SK-N-SH (cell line): ENCODE results near the gene UBAP1L. TPM values are rescaled to one million over a fixed set of nuclear protein-coding genes. Genes with fewer than 3 reads are reported as not detected.
"Not testable (repeated sequence)": the region's sequence is repeated elsewhere in the genome, so short reads cannot be mapped to it uniquely, and the experiment has no call there.

Source experiments
- CTCF ChIA-PET: fragments of 300-600, 350-600 bp; formaldehyde crosslinking; extraction: SDS; loops from one replicate; lab custom pipeline; 2021; lab: Yijun Ruan, JAX
- POLR2A ChIA-PET: fragments of 350-600 bp; sonication (Branson Sonifier 250); formaldehyde crosslinking; extraction: SDS; loops from one replicate; lab custom pipeline; 2020; ENCODE audit warnings: antibody characterized with exemption, inconsistent platforms; lab: Yijun Ruan, JAX
- DNase-seq: peaks from one replicate; pipeline ENCODE4 v3.0.0; 2012
- H2AFZ ChIP-seq: fragments of 200-600 bp; sonication (generic); 2 replicates; pipeline ENCODE4 v1.8.1; 2016; ENCODE audit warnings: antibody characterized with exemption, mild to moderate bottlenecking, low read depth
- H3F3A ChIP-seq: fragments of 200-600 bp; sonication (generic); replicated peaks from 2 replicates; pipeline ENCODE3; 2016; ENCODE audit warnings: antibody characterized with exemption, mild to moderate bottlenecking; ENCODE audit not compliant: insufficient read depth
- H3K27ac ChIP-seq, 2 experiments: fragments of 200-500 bp in 1 of 2; fragments of 200-600 bp in 1 of 2; sonication (Bioruptor generic) in 1 of 2; sonication (generic), shearing (Covaris generic) in 1 of 2; 2 replicates each; pipeline versions ENCODE4 v1.5.1 to v1.6.1; 2014 to 2016; ENCODE audit warnings: low read depth in 2 of 2, inconsistent platforms in 1 of 2, low read length in 1 of 2, mild to moderate bottlenecking in 1 of 2, mixed read lengths in 1 of 2
- H3K27me3 ChIP-seq: fragments of 200-600 bp; sonication (generic), shearing (Covaris generic); 2 replicates; pipeline ENCODE4 v1.6.1; 2016; ENCODE audit warnings: mixed run types; ENCODE audit not compliant: insufficient read depth
- H3K36me3 ChIP-seq, 2 experiments: fragments of 200-500 bp in 1 of 2; fragments of 200-600 bp in 1 of 2; sonication (Bioruptor generic) in 1 of 2; sonication (generic) in 1 of 2; replicated peaks in 1 of 2; 2 replicates each; pipeline versions ENCODE3 to v1.5.1; 2014 to 2016; ENCODE audit warnings: low read length in 1 of 2, mild to moderate bottlenecking in 1 of 2; ENCODE audit not compliant: insufficient read depth in 2 of 2, control insufficient read depth in 1 of 2
- H3K4me1 ChIP-seq, 2 experiments: fragments of 200-500 bp in 1 of 2; fragments of 200-600 bp in 1 of 2; sonication (Bioruptor generic) in 1 of 2; sonication (generic), shearing (Covaris generic) in 1 of 2; 2 replicates each; pipeline versions ENCODE4 v1.5.1 to v1.6.1; 2014 to 2016; ENCODE audit warnings: low read depth in 1 of 2, low read length in 1 of 2, mixed run types in 1 of 2; ENCODE audit not compliant: insufficient read depth in 2 of 2, control insufficient read depth in 1 of 2
- H3K4me2 ChIP-seq: fragments of 200-600 bp; sonication (generic), shearing (Covaris generic); 2 replicates; pipeline ENCODE4 v1.6.1; 2017; ENCODE audit warnings: mixed run types
- H3K4me3 ChIP-seq, 2 experiments: fragments of 200-500 bp in 1 of 2; fragments of 200-600 bp in 1 of 2; sonication (Bioruptor generic) in 1 of 2; sonication (generic), shearing (Covaris generic) in 1 of 2; 2 replicates each; pipeline versions ENCODE4 v1.5.1 to v1.8.1; 2014 to 2016; ENCODE audit warnings: low read depth in 2 of 2, inconsistent platforms in 1 of 2, low read length in 1 of 2, mild to moderate bottlenecking in 1 of 2, mixed read lengths in 1 of 2, moderate library complexity in 1 of 2
- H3K79me2 ChIP-seq: fragments of 200-600 bp; sonication (generic); 2 replicates; pipeline ENCODE4 v1.8.1; 2017; ENCODE audit warnings: mild to moderate bottlenecking; ENCODE audit not compliant: insufficient read depth
- H3K9ac ChIP-seq: fragments of 200-600 bp; sonication (generic); 2 replicates; pipeline ENCODE4 v1.6.1; 2017; ENCODE audit warnings: mixed run types
- H3K9me2 ChIP-seq: fragments of 200-600 bp; sonication (generic); 2 replicates; pipeline ENCODE4 v1.6.1; 2017; ENCODE audit warnings: mixed run types
- H3K9me3 ChIP-seq: fragments of 200-600 bp; sonication (generic); 2 replicates; pipeline ENCODE4 v1.6.1; 2017; ENCODE audit warnings: mixed run types, mild to moderate bottlenecking, moderate library complexity
- H4K20me1 ChIP-seq: fragments of 200-600 bp; sonication (generic); 2 replicates; pipeline ENCODE4 v1.6.1; 2017; ENCODE audit warnings: mild to moderate bottlenecking, mixed run types; ENCODE audit not compliant: insufficient read depth
- CTCF ChIP-seq: fragments of 200-600 bp; sonication (generic); IDR thresholded peaks from 2 replicates; pipeline ENCODE4 v1.6.1; 2017; ENCODE audit warnings: antibody characterized with exemption, mild to moderate bottlenecking, moderate library complexity
- ELF1 ChIP-seq: IDR thresholded peaks from 2 replicates; pipeline ENCODE4 v1.4.0; 2012
- EP300 ChIP-seq, 2 experiments: IDR thresholded peaks; 2 replicates each; pipeline versions ENCODE4 v1.4.0 to v1.6.1; 2012; ENCODE audit warnings: borderline replicate concordance in 1 of 2, low read depth in 1 of 2, low read length in 1 of 2
- EZH2phosphoT487 ChIP-seq: fragments of 200-600 bp; sonication (generic); IDR thresholded peaks from 2 replicates; pipeline ENCODE4 v1.6.1; 2017; ENCODE audit warnings: low read depth, mixed run types, mild to moderate bottlenecking, antibody characterized with exemption, moderate library complexity, borderline replicate concordance
- FOSL2 ChIP-seq: IDR thresholded peaks from 2 replicates; pipeline ENCODE4 v1.4.0; 2012; ENCODE audit warnings: low read depth, mild to moderate bottlenecking, moderate library complexity, borderline replicate concordance
- IRF3 ChIP-seq: fragments of 150-350 bp; IDR thresholded peaks from 2 replicates; pipeline ENCODE4 v1.6.1; 2016; ENCODE audit warnings: mild to moderate bottlenecking, low read depth, low read length
- JUND ChIP-seq: IDR thresholded peaks from 2 replicates; pipeline ENCODE4 v1.4.0; 2012
- MXI1 ChIP-seq: IDR thresholded peaks from 2 replicates; pipeline ENCODE4 v1.6.1; 2012; ENCODE audit warnings: mild to moderate bottlenecking, low read depth, low read length, improper control_type of control experiment
- RCOR1 ChIP-seq: fragments of 150-350 bp; IDR thresholded peaks from 2 replicates; pipeline ENCODE4 v1.6.1; 2017; ENCODE audit warnings: antibody characterized with exemption, low read length
- TAF1 ChIP-seq: IDR thresholded peaks from 2 replicates; pipeline ENCODE4 v1.6.1; 2012; ENCODE audit warnings: low read depth, mild to moderate bottlenecking, low read length, moderate library complexity, borderline replicate concordance
- USF2 ChIP-seq: fragments of 150-350 bp; IDR thresholded peaks from 2 replicates; pipeline ENCODE4 v1.6.1; 2017; ENCODE audit warnings: antibody characterized with exemption, low read length, low read depth, borderline replicate concordance
- ZBTB33 ChIP-seq: IDR thresholded peaks from 2 replicates; pipeline ENCODE4 v1.4.0; 2012; ENCODE audit warnings: low read depth, borderline replicate concordance
- WGBS: methylation state at CpG from one replicate; pipeline ENCODE4 v1.1.6; 2017; ENCODE audit warnings: low lambda C conversion rate; 5-methylcytosine and 5-hydroxymethylcytosine counted together
- polyA plus RNA-seq, 3 experiments: library from polyadenylated mRNA; depleted of rRNA; stranded (reverse); fragments of >200 nt; gene quantifications; 2 replicates each; pipeline ENCODE4 v1.2.3, GENCODE V29; 2012

Gene UBAP1L
- polyA plus RNA-seq, 1 of the 3 experiments (the other 2 are of a cell fraction), result 1.8 TPM

- Histone ChIP-seq H3K9me2 (no peaks in the 10 kb centered on the region), H3K4me2 (no peak overlapping the region), H3K9ac (no peak overlapping the region), H4K20me1 (no peaks in the 10 kb centered on the region), H3K9me3 (no peaks in the 10 kb centered on the region), H3K27ac (no peak overlapping the region), H3K4me3 (no peak overlapping the region), H2AFZ (no peak overlapping the region), H3K79me2 (no peaks in the 10 kb centered on the region), H3K27me3 (no peaks in the 10 kb centered on the region), H3K36me3 (peaks cover 2 to 44% of the 10 kb centered on the region in 2 experiments), H3K4me1 (no peaks in the 10 kb centered on the region; a peak in 1 of 4 replicates), H3F3A (no peaks in the 10 kb centered on the region)
- DNase-seq, result peak; percentile 22
- CTCF ChIA-PET, result interaction anchor here (0.6 to 2.1 kb wide), 7 partner anchors 8 to 61 kb away, joined by 3 to 9 read pairs (median 4); no protein-coding TSS in a partner anchor
- POLR2A ChIA-PET, result no interaction called here
- TF ChIP-seq ELF1, result no peak
- TF ChIP-seq CTCF, result no peak
- 89% methylated on average over 13 of the region's 14 CpGs for WGBS
These were observed 20.6 kb downstream of the UBAP1L start for GRCh38 chr15:65094294-65094995.

- H4K20me1 ChIP-seq, H3K4me1 ChIP-seq, H3K27ac ChIP-seq, H3K27me3 ChIP-seq, H2AFZ ChIP-seq, H3K9ac ChIP-seq, H3K4me3 ChIP-seq, H3F3A ChIP-seq, POLR2A ChIA-PET, DNase-seq, H3K4me2 ChIP-seq, H3K79me2 ChIP-seq, H3K9me2 ChIP-seq, H3K9me3 ChIP-seq: not testable (repeated sequence)
- H3K36me3 ChIP-seq, result peaks cover 0 to 37% of the 10 kb centered on the region in 2 experiments
- CTCF ChIA-PET, result interaction anchor here (0.6 to 1.5 kb wide), 4 partner anchors 8 to 41 kb away, joined by 3 to 9 read pairs (median 4); no protein-coding TSS in a partner anchor
- WGBS, result 93% methylated on average over 13 of the region's 13 CpGs
These were observed 21.2 kb downstream of the UBAP1L start for GRCh38 chr15:65093793-65094170.

GRCh38 chr15:65092911-65093792 lies 21.8 kb downstream of the UBAP1L start:
- ChIA-PET CTCF (interaction anchor here (1.0 to 3.0 kb wide), 3 partner anchors 7 to 39 kb away, joined by 4 to 13 read pairs (median 4); no protein-coding TSS in a partner anchor), POLR2A (no interaction called here)
- Histone ChIP-seq H3K9ac (no peak overlapping the region), H3K27me3 (no peaks in the 10 kb centered on the region), H3K36me3 (peaks cover 0 to 31% of the 10 kb centered on the region in 2 experiments), H2AFZ (no peak overlapping the region), H3K79me2 (no peaks in the 10 kb centered on the region), H3K9me3 (no peaks in the 10 kb centered on the region), H4K20me1 (no peaks in the 10 kb centered on the region), H3K4me3 (no peak overlapping the region), H3F3A (no peaks in the 10 kb centered on the region), H3K27ac (no peak overlapping the region), H3K4me2 (no peak overlapping the region), H3K4me1 (peaks cover 0 to 9% of the 10 kb centered on the region in 2 experiments; a peak in 1 of 4 replicates), H3K9me2 (no peaks in the 10 kb centered on the region)
- 92% methylated on average over 12 of the region's 17 CpGs for WGBS
- DNase-seq, result no peak
- no peak for TF ChIP-seq EP300 (IDR thresholded peaks at IDR 0.05; ENCODE audit: borderline replicate concordance in 1 of 2, low read depth in 1 of 2, low read length in 1 of 2)
- TF ChIP-seq USF2, result no peak
- TF ChIP-seq TAF1, result no peak
- TF ChIP-seq IRF3, result no peak
- TF ChIP-seq FOSL2, result no peak
- TF ChIP-seq MXI1, result no peak
- TF ChIP-seq RCOR1, result no peak
- no peak for TF ChIP-seq JUND
- TF ChIP-seq ZBTB33, result no peak
- no peak for TF ChIP-seq EZH2phosphoT487
